Peyer's patch (tissue), 4 donors: ENCODE data around the gene RANBP1.

ENCODE experiments used
- CTCF ChIP-seq, 6 experiments: fragments of 450-650 bp in 4 of 6; fragments of 200-600 bp in 2 of 6; sonication (generic) in 1 of 6; IDR thresholded peaks; one replicate each; pipeline ENCODE4 v1.5.1; 2017 to 2019; ENCODE audit warnings: antibody characterized with exemption in 6 of 6, mild to moderate bottlenecking in 3 of 6, moderate library complexity in 1 of 6
- POLR2A ChIP-seq, 2 donors: fragments of 450-650 bp; IDR thresholded peaks; one replicate each; pipeline ENCODE4 v1.5.1; 2017; ENCODE audit warnings: antibody characterized with exemption in 2 of 2, mild to moderate bottlenecking in 2 of 2, moderate library complexity in 2 of 2

- no peak for TF ChIP-seq POLR2A (IDR thresholded peaks at IDR 0.05)
- TF ChIP-seq CTCF (IDR thresholded peaks at IDR 0.05): no peak
Measured at GRCh38 chr22:20167643-20168322, 51.9 kb downstream of the RANBP1 start.
